DMS153 treated with DMSO at 0.1 percent for 48 hours (cell line): Measurements from ENCODE around the gene ADAMTS14.

Experiments
- DNase-seq: peaks from one replicate; lab custom pipeline; 2025; ENCODE audit not compliant: unreplicated experiment; lab: John Stamatoyannopoulos, UW

Gene ADAMTS14

GRCh38 chr10:70749756-70750155, 77.5 kb downstream of the ADAMTS14 start:
- DNase-seq, result no peak

GRCh38 chr10:70750156-70750703, 77.9 kb downstream of the ADAMTS14 start:
- no peak for DNase-seq

GRCh38 chr10:70751356-70751755, 79.0 kb downstream of the ADAMTS14 start:
- DNase-seq, result no peak

- DNase-seq, result no peak
Observed at GRCh38 chr10:70751991-70752390, 79.7 kb downstream of the ADAMTS14 start.

- no peak for DNase-seq
Observed at GRCh38 chr10:70752571-70752970, 80.3 kb downstream of the ADAMTS14 start.

GRCh38 chr10:70753026-70753663, 80.8 kb downstream of the ADAMTS14 start:
- no peak for DNase-seq

GRCh38 chr10:70753841-70754621, 81.7 kb downstream of the ADAMTS14 start:
- DNase-seq, result no peak

GRCh38 chr10:70756700-70757360, 84.5 kb downstream of the ADAMTS14 start:
- DNase-seq, result no peak

GRCh38 chr10:70757856-70758255, 85.5 kb downstream of the ADAMTS14 start:
- no peak for DNase-seq

GRCh38 chr10:70758757-70759514, 86.6 kb downstream of the ADAMTS14 start:
- DNase-seq, result peak; percentile 78

GRCh38 chr10:70759781-70760180, 87.5 kb downstream of the ADAMTS14 start:
- DNase-seq, result no peak

- no peak for DNase-seq
Observed at GRCh38 chr10:70760271-70760787, 88.0 kb downstream of the ADAMTS14 start.

- DNase-seq, result no peak
Observed at GRCh38 chr10:70761031-70761601, 88.8 kb downstream of the ADAMTS14 start.

GRCh38 chr10:70761727-70762350, 89.5 kb downstream of the ADAMTS14 start:
- DNase-seq, result no peak

GRCh38 chr10:70762441-70763175, 90.3 kb downstream of the ADAMTS14 start:
- DNase-seq, result no peak

- no peak for DNase-seq
Observed at GRCh38 chr10:70763567-70763966, 91.3 kb downstream of the ADAMTS14 start.

- no peak for DNase-seq
Observed at GRCh38 chr10:70765794-70766594, 93.7 kb downstream of the ADAMTS14 start.

- peak; percentile 13 for DNase-seq
Observed at GRCh38 chr10:70768026-70768685, 95.8 kb downstream of the ADAMTS14 start.
